Fibroblast of the aortic adventitia (primary cell): ENCODE results near the gene GCC2. TPM values are rescaled to one million over a fixed set of nuclear protein-coding genes. Genes with fewer than 3 reads are reported as not detected.
"Not testable (repeated sequence)": the region's sequence is repeated elsewhere in the genome, so short reads cannot be mapped to it uniquely, and the experiment has no call there.

Experiments
- DNase-seq: peaks from one replicate; pipeline ENCODE4 v3.0.0-alpha.2; 2010; ENCODE audit warnings: low read depth
- H3K4me3 ChIP-seq: 2 replicates; pipeline ENCODE4 v1.5.1; 2011; ENCODE audit warnings: low read depth, mild to moderate bottlenecking, control low read depth, low read length, moderate library complexity
- total RNA-seq: library from RNA; depleted of rRNA; stranded (reverse); fragments of >200 nt; gene quantifications from 2 replicates; pipeline ENCODE4 v1.2.3, GENCODE V29; 2012; ENCODE audit warnings: low replicate concordance
- TF ChIP-seq, protein P1 (sequence below): IDR thresholded peaks from 2 replicates; pipeline ENCODE4 v1.5.1; 2011; ENCODE audit warnings: mild to moderate bottlenecking, low read length, control low read depth, inconsistent platforms; ENCODE audit not compliant: insufficient read depth

The GCC2 gene
- total RNA-seq, 1 donor = 42.8 TPM

DNA sequence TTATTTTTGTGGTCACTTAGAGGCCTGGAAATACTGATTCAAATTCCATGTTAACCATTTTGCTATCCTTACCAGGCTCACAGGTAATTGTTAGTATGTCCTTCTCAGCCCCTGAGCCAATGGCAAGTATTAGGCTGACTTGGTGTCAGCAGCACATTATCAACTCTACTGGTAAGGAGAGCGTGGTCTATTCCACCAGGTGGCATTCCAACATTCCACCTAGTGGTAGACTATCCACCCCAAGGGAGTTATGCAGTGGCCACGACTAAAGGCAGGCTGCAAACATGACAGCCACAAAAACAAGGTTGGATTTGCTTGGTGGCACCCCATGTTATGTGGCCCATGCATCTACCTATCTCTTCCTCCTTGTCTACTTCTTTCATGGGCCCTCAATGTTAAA is 31.8 kb upstream of the GCC2 start:
- TF ChIP-seq, protein P1, sequence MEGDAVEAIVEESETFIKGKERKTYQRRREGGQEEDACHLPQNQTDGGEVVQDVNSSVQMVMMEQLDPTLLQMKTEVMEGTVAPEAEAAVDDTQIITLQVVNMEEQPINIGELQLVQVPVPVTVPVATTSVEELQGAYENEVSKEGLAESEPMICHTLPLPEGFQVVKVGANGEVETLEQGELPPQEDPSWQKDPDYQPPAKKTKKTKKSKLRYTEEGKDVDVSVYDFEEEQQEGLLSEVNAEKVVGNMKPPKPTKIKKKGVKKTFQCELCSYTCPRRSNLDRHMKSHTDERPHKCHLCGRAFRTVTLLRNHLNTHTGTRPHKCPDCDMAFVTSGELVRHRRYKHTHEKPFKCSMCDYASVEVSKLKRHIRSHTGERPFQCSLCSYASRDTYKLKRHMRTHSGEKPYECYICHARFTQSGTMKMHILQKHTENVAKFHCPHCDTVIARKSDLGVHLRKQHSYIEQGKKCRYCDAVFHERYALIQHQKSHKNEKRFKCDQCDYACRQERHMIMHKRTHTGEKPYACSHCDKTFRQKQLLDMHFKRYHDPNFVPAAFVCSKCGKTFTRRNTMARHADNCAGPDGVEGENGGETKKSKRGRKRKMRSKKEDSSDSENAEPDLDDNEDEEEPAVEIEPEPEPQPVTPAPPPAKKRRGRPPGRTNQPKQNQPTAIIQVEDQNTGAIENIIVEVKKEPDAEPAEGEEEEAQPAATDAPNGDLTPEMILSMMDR = no peak
- no peak for DNase-seq

DNA sequence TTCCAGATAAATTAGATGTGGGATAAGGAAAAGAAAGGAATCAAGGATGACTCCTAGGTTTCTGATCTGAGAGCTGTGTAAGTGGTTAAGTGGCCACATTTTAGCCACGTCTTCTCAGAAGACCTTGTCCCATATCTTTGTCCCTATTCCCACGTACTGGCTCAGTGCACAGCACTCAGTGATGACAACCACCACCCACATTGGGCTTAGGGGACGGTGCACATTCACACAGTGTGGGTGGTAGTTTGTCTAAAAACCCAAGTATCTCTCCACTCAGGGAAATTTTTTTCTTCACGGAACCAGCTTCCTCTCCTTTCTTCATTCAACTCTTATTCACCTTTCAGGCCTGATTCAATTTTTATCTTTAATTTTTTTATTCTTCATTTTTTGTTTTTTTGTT is 30.6 kb upstream of the GCC2 start:
- no peak for DNase-seq
- no peak overlapping the region for H3K4me3 ChIP-seq
- TF ChIP-seq, protein P1 = no peak

More for the DNA sequence above, 31.8 kb upstream of the GCC2 start:
- no peak overlapping the region for H3K4me3 ChIP-seq

DNA sequence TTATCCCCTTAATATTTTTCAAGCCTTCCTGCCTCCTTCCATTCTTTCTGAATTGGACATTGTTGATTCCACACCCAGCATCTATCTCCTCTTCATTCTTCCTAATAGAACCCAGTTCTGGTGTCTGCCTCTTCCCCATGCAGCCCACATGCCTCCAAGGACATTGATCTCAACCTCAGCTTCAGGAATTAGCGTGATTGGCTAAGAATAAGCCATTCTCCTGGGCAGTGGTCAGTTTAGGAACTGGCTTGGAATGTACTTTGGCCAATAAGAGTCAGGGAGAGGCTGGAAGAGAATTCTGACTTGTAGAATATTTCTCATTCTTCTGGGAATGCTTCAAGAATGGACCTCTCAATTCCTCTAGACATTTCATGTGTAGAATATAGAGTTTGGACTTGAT is 25.9 kb upstream of the GCC2 start:
- TF ChIP-seq, protein P1 = no peak
- DNase-seq = no peak
- no peak overlapping the region for H3K4me3 ChIP-seq

DNA sequence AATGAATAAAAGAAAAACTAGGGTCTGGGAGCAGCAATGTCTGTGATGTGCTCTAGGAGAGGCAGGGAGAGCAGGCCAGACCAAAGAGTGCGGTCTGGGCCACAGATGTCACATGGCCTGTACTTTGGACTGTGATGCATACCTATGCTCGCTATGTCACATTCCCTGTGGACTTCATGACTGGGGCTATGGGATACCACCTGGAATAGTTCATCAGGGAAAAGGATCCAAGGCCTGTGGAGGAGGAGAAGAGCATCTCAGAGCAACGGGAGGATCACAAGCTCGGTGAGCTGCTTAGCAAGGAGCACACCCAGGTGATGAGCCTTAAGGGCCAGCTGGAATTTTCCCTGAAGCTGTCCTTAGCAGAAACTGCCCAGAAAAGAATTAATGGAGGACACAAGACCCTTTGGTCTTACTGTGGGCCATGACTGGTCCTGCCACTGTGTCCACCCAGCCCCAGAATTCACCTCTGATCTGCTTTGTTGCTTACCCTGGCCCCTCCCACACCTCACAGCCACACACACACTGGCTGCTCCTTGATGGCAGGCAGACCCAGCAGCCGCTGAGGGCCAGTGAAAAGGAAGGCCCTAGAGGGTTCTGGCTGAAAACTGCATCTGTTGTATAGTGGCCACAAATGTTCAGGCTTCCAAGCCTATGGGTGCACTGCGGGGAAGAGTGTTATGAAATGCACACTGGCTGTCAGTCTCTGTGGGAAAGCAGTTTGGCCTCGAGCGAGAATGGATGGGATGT is 25.3 kb upstream of the GCC2 start:
- TF ChIP-seq, protein P1 = no peak
- no peak overlapping the region for H3K4me3 ChIP-seq
- DNase-seq = no peak

DNA sequence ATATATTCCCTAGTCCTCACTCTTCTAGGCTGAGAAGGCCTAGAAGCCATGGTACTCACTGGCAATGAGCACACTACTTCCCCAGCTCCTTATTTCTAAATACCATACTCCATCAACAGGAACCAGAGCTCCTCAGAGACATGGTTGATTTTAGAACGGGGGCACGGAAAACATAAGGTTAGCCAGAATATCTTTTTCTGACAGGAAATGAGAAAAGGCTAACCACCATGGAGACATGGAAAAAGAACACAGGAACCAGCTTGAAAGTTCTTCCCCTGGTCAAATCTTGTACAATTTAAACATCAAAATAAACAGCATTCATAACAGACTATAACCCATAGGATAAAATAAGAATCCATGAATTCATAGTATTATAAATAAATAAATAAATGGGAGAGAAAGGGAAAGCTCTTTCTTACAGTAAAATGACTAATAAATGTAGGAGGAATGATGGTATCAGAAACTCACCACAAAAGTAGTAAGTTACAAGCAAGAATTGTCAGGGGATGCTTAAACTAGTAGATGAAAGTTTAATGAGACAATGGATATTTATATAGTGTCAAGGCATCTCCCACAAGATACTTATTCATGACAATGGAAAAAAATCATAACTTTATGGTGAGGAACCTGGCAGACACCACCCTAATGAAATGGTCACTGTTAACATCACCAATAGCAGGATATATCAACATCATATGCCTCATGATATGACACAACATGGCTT is 20.6 kb upstream of the GCC2 start:
- H3K4me3 ChIP-seq = no peak overlapping the region
- TF ChIP-seq, protein P1 = no peak
- no peak for DNase-seq

DNA sequence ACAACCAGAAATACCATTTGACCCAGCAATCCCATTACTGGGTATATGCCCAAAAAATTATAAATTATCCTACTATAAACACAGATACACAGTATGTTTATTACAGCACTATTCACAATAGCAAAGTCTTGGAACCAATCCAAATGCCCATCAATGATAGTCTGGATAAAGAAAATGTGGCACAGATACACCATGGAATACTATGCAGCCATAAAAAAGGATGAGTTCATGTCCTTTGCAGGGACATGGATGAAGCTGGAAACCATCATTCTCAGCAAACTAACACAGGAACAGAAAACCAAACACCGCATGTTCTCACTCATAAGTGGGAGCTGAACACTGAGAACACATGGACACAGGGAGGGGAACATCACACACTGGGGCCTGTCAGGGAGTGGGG is 13.4 kb upstream of the GCC2 start:
- H3K4me3 ChIP-seq, DNase-seq: not testable (repeated sequence)

DNA sequence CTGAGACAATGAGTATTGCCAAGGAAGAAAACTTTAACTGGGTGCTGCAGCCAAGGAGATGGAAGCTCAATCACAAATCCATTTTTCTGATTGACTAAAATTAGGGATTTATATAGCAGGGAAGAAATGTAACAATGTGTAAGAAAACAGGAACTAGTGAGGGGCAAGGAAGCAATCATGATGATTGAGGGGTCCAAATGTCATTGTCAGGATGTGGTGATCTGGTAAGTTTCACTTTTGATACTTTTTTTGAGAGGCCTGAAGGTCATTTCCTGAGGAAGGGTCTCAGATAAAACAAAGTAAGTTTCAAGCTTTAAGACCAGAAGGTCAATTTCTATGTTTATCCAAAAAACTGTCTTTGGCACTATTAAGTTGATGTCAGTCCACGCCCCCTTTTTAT is 12.0 kb upstream of the GCC2 start:
- H3K4me3 ChIP-seq = no peak overlapping the region
- DNase-seq = no peak
- TF ChIP-seq, protein P1 = no peak
